Epithelial cell of esophagus (primary cell): ENCODE measurements around the gene SP3.

Experiments
- DNase-seq: peaks from one replicate; pipeline ENCODE4 v3.0.0; 2010; ENCODE audit warnings: low read depth
- H3K4me3 ChIP-seq: 2 replicates; pipeline ENCODE4 v1.5.1; 2011; ENCODE audit warnings: mild to moderate bottlenecking, low read length, control low read depth
- TF ChIP-seq, protein P1 (sequence below): IDR thresholded peaks from 2 replicates; pipeline ENCODE4 v1.5.1; 2011; ENCODE audit warnings: low read depth, mild to moderate bottlenecking, low read length, control low read depth, inconsistent platforms; ENCODE audit not compliant: insufficient read depth; ENCODE audit errors: missing control alignments

The SP3 gene

DNA sequence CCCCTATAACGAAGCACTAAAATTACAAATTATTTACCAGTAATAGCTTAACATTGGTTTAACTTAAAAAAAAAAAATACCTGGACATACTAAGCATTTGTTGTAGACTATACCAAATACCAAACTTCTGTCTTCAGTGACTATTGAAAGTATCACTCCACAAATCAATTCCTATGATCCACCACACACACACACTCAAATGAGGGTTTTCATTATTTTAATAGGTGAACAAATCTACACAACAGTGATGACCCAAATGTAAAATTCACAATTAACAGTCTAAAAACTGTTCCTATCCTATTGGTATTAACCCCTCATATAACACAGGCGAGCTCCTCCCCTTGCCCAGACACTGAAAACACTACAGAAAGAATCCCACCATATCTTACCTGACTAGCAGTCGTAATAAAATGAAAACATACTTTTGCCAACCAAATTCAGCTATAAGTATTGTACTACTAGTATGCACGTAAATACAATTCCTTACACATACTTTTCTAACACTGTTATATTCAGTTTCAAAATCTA is 2.5 kb downstream of the SP3 start:
- DNase-seq = no peak
- TF ChIP-seq, protein P1, sequence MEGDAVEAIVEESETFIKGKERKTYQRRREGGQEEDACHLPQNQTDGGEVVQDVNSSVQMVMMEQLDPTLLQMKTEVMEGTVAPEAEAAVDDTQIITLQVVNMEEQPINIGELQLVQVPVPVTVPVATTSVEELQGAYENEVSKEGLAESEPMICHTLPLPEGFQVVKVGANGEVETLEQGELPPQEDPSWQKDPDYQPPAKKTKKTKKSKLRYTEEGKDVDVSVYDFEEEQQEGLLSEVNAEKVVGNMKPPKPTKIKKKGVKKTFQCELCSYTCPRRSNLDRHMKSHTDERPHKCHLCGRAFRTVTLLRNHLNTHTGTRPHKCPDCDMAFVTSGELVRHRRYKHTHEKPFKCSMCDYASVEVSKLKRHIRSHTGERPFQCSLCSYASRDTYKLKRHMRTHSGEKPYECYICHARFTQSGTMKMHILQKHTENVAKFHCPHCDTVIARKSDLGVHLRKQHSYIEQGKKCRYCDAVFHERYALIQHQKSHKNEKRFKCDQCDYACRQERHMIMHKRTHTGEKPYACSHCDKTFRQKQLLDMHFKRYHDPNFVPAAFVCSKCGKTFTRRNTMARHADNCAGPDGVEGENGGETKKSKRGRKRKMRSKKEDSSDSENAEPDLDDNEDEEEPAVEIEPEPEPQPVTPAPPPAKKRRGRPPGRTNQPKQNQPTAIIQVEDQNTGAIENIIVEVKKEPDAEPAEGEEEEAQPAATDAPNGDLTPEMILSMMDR = no peak
- H3K4me3 ChIP-seq = peak overlapping the region; percentile 83

DNA sequence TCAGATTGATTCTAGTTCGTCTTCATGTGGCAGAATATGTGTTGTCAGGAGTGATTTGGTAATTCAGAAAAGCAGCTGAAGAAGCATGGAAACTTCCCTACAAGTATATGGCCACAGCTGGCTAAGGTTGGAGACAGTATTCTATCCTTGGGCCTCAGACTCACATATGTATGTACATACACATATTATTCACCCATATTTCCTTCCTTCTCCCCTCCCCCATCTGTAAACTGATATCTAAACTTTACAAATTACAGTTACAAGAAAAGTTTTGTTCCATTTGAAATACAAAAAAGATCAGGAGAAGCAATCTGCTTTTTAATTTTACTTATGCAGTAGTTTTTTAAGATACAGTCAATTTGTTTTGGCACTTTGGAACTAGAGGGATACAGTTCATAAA is 3.1 kb downstream of the SP3 start:
- DNase-seq = peak; percentile 50
- H3K4me3 ChIP-seq = peak overlapping the region; percentile 83
- TF ChIP-seq, protein P1 = no peak

DNA sequence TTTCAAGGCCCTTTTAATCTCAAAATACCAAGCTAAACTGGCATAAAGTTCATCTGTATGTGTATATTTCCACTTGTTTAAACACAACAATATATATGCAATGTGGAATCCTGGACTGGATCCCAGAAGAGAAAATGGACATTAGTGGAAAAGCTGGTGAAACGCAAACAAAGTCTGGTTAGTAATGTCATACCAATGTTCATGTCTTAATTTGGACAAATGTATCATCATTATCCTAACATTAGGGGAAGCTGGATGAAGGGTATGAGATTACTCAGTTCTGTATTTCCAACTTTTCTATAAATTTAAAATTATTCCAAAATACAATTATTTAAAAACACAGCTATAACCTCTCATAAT is 3.8 kb downstream of the SP3 start:
- TF ChIP-seq, protein P1 = no peak
- DNase-seq = no peak
- H3K4me3 ChIP-seq = no peak overlapping the region

DNA sequence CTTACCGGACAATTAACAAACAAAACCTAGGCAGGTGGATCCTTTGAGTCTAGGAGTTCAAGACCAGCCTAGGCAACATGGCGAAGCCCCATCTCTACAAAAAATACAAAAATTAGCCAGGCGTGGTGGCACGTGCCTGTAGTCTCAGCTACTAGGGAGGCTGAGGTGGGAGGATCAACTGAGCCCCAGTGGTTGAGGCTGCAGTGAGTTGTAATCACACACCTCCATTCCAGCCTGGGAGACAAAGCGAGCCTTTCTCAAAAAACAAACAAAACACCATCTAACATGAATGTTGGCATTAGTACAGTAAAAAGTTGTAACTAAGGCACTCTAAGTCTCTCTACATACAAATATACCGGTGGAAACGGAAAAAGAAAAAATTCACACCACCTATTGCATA is 5.3 kb downstream of the SP3 start:
- H3K4me3 ChIP-seq = no peak overlapping the region
- DNase-seq = no peak
- TF ChIP-seq, protein P1 = no peak

DNA sequence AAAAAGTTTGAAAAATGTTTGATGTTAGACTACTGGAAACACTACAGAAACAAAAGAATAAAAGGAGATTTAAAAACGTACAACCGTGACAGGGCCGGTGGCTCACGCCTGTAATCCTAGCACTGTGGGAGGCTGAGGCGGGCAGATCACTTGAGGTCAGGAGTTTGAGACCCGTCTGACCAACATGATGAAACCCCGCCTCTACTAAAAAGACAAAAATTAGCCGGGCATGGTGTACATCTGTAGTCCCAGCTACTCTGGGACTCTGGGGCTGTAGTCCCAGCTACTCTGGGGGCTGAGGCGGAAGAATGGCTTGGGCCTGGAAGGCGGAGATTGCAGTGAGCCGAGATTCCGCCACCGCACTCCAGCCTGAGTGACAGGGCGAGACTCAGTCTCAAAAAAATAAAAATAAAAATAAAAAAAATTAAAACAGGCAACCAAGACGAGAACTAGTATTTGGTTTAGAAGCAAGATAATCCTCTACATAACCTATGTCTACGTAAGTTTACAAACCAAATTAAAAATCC is 5.8 kb downstream of the SP3 start:
- DNase-seq = no peak
- TF ChIP-seq, protein P1 = no peak
- H3K4me3 ChIP-seq = no peak overlapping the region

DNA sequence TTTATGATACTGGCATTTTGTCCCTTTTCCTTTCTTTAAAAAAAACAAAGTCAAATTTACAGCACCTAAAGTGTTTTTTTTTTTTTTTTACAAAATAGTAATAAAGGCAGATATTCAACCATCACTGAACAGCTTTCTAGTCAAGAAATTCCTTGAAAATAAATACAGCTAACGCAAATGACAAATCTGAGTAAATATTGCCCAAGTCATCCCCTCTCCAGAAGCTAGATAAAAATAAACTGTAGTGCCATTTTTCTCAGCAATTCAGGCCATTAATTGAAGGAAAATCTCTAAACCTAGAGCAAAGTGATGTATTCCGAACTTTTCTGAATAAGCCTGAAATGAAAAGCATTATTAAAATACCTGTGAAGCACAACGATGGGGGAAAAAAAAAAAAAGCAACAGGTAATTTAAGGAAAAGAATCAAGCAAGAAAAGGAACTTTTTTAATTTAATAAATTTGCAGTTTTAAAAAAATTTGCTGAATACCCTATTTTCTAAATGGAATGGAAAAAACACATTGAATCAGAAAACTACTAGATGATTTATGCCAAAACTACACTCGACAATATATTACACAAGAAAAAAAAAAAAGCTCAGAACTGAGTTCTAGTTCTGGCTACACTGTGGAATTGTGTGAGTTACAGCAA is 6.9 kb downstream of the SP3 start:
- no peak overlapping the region for H3K4me3 ChIP-seq
- TF ChIP-seq, protein P1 = no peak

DNA sequence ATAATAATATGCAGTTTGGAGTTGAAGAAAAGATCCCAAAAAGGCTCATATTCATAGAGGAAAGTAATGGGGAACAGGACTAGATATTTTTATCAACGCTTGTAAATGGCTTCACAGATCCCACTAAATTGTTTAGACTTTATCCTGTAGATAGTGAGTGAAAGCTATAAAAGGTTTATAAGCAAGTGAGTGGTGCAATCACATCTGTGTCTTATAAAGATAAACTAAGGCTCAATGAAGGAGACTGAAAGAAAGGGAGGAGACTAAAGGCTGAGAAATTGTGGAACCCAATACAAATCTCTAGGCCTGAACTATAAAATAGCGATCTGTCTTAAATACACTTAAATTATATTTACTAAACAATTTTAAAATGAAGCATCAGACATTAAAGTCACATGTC is 7.7 kb downstream of the SP3 start:
- no peak for DNase-seq
- H3K4me3 ChIP-seq = no peak overlapping the region
- TF ChIP-seq, protein P1 = no peak

More for the DNA sequence above, 6.9 kb downstream of the SP3 start:
- no peak for DNase-seq
